ENCODE measurements around the gene NRXN3.

- no peak for TF ChIP-seq CTCF (conservative IDR thresholded peaks at IDR 0.05; ENCODE audit: low read depth in 2 of 2)
- TF ChIP-seq REST (IDR thresholded peaks at IDR 0.05; ENCODE audit: unreplicated experiment), result no peak
- TF ChIP-seq EZH2 (IDR thresholded peaks at IDR 0.05; ENCODE audit: low read depth, unreplicated experiment), result no peak
- no peak for TF ChIP-seq POLR2AphosphoS5 (IDR thresholded peaks at IDR 0.05; ENCODE audit: low read depth)
- TF ChIP-seq EZH2phosphoT487 (IDR thresholded peaks at IDR 0.05; ENCODE audit: unreplicated experiment), result no peak
- TF ChIP-seq ZNF114 (CRISPR knock-in tag; IDR thresholded peaks at IDR 0.05), result no peak
- no peak for TF ChIP-seq JUNB (IDR thresholded peaks at IDR 0.05; ENCODE audit: unreplicated experiment)
- TF ChIP-seq CREB1 (CRISPR knock-in tag; IDR thresholded peaks at IDR 0.05; ENCODE audit: low read depth), result no peak
- TF ChIP-seq NANOG (IDR thresholded peaks at IDR 0.05; ENCODE audit: borderline replicate concordance), result no peak
- TF ChIP-seq ZNF331 (CRISPR knock-in tag; IDR thresholded peaks at IDR 0.05; ENCODE audit: low read depth), result no peak
These were observed 543.5 kb downstream of the NRXN3 start for GRCh38 chr14:78713716-78714115.

Measured in GM23338 (cell line).